Activated CD8-positive, alpha-beta T cell treated with anti-CD3 and anti-CD28 coated beads, Interleukin-2, amount 10 ng/mL, durations not matched to agents 7 days and 5 days (primary cell): ENCODE data around the gene TES. TPM values are rescaled to one million over a fixed set of nuclear protein-coding genes. Genes with fewer than 3 reads are reported as not detected.

Experiments
- total RNA-seq, 2 experiments: library from RNA; stranded (reverse); gene quantifications; one replicate each; pipeline ENCODE4 v1.2.3, GENCODE V29; 2021

TES gene
- total RNA-seq, 2 experiments from 2014 or later = 110 to 112 TPM

Other genes starting within 250 kb of the TES start
- gene TFEC, start 179.8 kb upstream of the TES start, total RNA-seq = under 1 TPM; 0.47 to 0.73 TPM